H1 (cell line): ENCODE results near the gene CRYBG1. TPM values are rescaled to one million over a fixed set of nuclear protein-coding genes. Genes with fewer than 3 reads are reported as not detected.

Experiments used
- CBX8 ChIP-seq: fragments of 300-800, 300-1000 bp; sonication (generic); IDR thresholded peaks from 2 replicates; pipeline ENCODE4 v1.7.1; 2016; ENCODE audit warnings: low read depth, low read length, borderline replicate concordance
- CREB1 ChIP-seq: IDR thresholded peaks from 2 replicates; pipeline ENCODE4 v1.6.1; 2012; ENCODE audit warnings: inconsistent platforms
- GABPA ChIP-seq: IDR thresholded peaks from 2 replicates; pipeline ENCODE4 v1.6.1; 2011; ENCODE audit warnings: mild to moderate bottlenecking, low read length, moderate library complexity, borderline replicate concordance; ENCODE audit not compliant: insufficient read depth
- JUND ChIP-seq: IDR thresholded peaks from 2 replicates; pipeline ENCODE4 v1.6.1; 2011; ENCODE audit warnings: mild to moderate bottlenecking, improper control_type of control experiment, low read length
- MAFK ChIP-seq: IDR thresholded peaks from 2 replicates; pipeline ENCODE4 v1.6.1; 2012; ENCODE audit warnings: low read depth, mild to moderate bottlenecking, improper control_type of control experiment, low read length
- NANOG ChIP-seq: IDR thresholded peaks from 2 replicates; pipeline ENCODE4 v1.6.1; 2011; ENCODE audit warnings: low read length, low read depth, mild to moderate bottlenecking, inconsistent platforms; ENCODE audit not compliant: insufficient read depth, poor library complexity, severe bottlenecking
- POU5F1 ChIP-seq: IDR thresholded peaks from 2 replicates; pipeline ENCODE4 v1.6.1; 2011; ENCODE audit warnings: low read depth, mild to moderate bottlenecking, low read length, moderate library complexity
- SIRT6 ChIP-seq: IDR thresholded peaks from one replicate; pipeline ENCODE4 v1.7.1; 2012; ENCODE audit warnings: low read length, inconsistent platforms
- YY1 ChIP-seq: IDR thresholded peaks from 2 replicates; pipeline ENCODE4 v1.6.1; 2011; ENCODE audit warnings: low read depth, mild to moderate bottlenecking, low read length
- polyA plus RNA-seq, 7 experiments: library from polyadenylated mRNA; depleted of rRNA in 3 of 7; stranded (reverse) in 5 of 7; unstranded in 2 of 7; fragments of >200 nt in 5 of 7; fragments of 200-250 nt in 2 of 7; gene quantifications; 1 replicate in 5 of 7; 2 replicates in 1 of 7; 4 replicates in 1 of 7; pipeline versions ENCODE4 v1.2.1 to v1.2.3, GENCODE V29; 2011 to 2013; ENCODE audit warnings: missing spikeins in 2 of 7, mixed read lengths in 2 of 7
- total RNA-seq: library from RNA; stranded (reverse); fragmentation: NEBNext Ultra II Directional; extraction: Animal tissue kit (Norgen Biotek cat#: 25700); gene quantifications from 2 replicates; pipeline ENCODE4 v1.2.1, GENCODE V29; 2021
- TF ChIP-seq, protein P1 (sequence below): fragments of 300-600 bp; sonication (generic); IDR thresholded peaks from 2 replicates; pipeline ENCODE4 v1.7.1; 2012; ENCODE audit warnings: low read length, moderate library complexity, mild to moderate bottlenecking, inconsistent platforms; ENCODE audit not compliant: insufficient replicate concordance

CRYBG1 gene
- total and polyA plus RNA-seq, 2 of the 8 experiments (the other 6 are each of a cell fraction or from before 2014, with no cell fraction given) = 2.2 to 11.6 TPM

GRCh38 chr6:106458021-106458986, 97.8 kb downstream of the CRYBG1 start (continued):
- TF ChIP-seq, protein P1, sequence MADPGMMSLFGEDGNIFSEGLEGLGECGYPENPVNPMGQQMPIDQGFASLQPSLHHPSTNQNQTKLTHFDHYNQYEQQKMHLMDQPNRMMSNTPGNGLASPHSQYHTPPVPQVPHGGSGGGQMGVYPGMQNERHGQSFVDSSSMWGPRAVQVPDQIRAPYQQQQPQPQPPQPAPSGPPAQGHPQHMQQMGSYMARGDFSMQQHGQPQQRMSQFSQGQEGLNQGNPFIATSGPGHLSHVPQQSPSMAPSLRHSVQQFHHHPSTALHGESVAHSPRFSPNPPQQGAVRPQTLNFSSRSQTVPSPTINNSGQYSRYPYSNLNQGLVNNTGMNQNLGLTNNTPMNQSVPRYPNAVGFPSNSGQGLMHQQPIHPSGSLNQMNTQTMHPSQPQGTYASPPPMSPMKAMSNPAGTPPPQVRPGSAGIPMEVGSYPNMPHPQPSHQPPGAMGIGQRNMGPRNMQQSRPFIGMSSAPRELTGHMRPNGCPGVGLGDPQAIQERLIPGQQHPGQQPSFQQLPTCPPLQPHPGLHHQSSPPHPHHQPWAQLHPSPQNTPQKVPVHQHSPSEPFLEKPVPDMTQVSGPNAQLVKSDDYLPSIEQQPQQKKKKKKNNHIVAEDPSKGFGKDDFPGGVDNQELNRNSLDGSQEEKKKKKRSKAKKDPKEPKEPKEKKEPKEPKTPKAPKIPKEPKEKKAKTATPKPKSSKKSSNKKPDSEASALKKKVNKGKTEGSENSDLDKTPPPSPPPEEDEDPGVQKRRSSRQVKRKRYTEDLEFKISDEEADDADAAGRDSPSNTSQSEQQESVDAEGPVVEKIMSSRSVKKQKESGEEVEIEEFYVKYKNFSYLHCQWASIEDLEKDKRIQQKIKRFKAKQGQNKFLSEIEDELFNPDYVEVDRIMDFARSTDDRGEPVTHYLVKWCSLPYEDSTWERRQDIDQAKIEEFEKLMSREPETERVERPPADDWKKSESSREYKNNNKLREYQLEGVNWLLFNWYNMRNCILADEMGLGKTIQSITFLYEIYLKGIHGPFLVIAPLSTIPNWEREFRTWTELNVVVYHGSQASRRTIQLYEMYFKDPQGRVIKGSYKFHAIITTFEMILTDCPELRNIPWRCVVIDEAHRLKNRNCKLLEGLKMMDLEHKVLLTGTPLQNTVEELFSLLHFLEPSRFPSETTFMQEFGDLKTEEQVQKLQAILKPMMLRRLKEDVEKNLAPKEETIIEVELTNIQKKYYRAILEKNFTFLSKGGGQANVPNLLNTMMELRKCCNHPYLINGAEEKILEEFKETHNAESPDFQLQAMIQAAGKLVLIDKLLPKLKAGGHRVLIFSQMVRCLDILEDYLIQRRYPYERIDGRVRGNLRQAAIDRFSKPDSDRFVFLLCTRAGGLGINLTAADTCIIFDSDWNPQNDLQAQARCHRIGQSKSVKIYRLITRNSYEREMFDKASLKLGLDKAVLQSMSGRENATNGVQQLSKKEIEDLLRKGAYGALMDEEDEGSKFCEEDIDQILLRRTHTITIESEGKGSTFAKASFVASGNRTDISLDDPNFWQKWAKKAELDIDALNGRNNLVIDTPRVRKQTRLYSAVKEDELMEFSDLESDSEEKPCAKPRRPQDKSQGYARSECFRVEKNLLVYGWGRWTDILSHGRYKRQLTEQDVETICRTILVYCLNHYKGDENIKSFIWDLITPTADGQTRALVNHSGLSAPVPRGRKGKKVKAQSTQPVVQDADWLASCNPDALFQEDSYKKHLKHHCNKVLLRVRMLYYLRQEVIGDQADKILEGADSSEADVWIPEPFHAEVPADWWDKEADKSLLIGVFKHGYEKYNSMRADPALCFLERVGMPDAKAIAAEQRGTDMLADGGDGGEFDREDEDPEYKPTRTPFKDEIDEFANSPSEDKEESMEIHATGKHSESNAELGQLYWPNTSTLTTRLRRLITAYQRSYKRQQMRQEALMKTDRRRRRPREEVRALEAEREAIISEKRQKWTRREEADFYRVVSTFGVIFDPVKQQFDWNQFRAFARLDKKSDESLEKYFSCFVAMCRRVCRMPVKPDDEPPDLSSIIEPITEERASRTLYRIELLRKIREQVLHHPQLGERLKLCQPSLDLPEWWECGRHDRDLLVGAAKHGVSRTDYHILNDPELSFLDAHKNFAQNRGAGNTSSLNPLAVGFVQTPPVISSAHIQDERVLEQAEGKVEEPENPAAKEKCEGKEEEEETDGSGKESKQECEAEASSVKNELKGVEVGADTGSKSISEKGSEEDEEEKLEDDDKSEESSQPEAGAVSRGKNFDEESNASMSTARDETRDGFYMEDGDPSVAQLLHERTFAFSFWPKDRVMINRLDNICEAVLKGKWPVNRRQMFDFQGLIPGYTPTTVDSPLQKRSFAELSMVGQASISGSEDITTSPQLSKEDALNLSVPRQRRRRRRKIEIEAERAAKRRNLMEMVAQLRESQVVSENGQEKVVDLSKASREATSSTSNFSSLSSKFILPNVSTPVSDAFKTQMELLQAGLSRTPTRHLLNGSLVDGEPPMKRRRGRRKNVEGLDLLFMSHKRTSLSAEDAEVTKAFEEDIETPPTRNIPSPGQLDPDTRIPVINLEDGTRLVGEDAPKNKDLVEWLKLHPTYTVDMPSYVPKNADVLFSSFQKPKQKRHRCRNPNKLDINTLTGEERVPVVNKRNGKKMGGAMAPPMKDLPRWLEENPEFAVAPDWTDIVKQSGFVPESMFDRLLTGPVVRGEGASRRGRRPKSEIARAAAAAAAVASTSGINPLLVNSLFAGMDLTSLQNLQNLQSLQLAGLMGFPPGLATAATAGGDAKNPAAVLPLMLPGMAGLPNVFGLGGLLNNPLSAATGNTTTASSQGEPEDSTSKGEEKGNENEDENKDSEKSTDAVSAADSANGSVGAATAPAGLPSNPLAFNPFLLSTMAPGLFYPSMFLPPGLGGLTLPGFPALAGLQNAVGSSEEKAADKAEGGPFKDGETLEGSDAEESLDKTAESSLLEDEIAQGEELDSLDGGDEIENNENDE = no peak
- no peak for TF ChIP-seq CBX8
- no peak for TF ChIP-seq POU5F1
- no peak for TF ChIP-seq YY1
- no peak for TF ChIP-seq NANOG
- TF ChIP-seq JUND = no peak
- TF ChIP-seq GABPA = no peak
- no peak for TF ChIP-seq CREB1
- no peak for TF ChIP-seq SIRT6
- no peak for TF ChIP-seq MAFK
